A549 (cell line): ENCODE results near the gene ALG11. TPM values are rescaled to one million over a fixed set of nuclear protein-coding genes. Genes with fewer than 3 reads are reported as not detected.

ENCODE experiments used
- ATAC-seq, 2 experiments: fragments of 200-7000 bp in 1 of 2; fragments of >200 bp in 1 of 2; cut with Nextera tagmentation in 1 of 2; cut with Tn5 transposase in 1 of 2; 3 replicates each; pipeline versions ENCODE4 v1.8.0 to v1.9.1; 2018 to 2020; ENCODE audit warnings: mild to moderate bottlenecking in 1 of 2, moderate library complexity in 1 of 2
- CTCF ChIA-PET: fragments of 300-600 bp; sonication (Branson Sonifier 250); formaldehyde crosslinking; extraction: SDS; loops from one replicate; lab custom pipeline; 2021; ENCODE audit warnings: antibody characterized with exemption, inconsistent platforms; lab: Yijun Ruan, JAX
- POLR2A ChIA-PET: fragments of 350-600 bp; formaldehyde crosslinking; extraction: SDS; loops from one replicate; lab custom pipeline; 2021; ENCODE audit warnings: antibody characterized with exemption, inconsistent platforms; lab: Yijun Ruan, JAX
- DNase-seq, 2 experiments: peaks; one replicate each; pipeline versions ENCODE4 v3.0.0 to v3.0.0-alpha.2; 2011 to 2016; ENCODE audit warnings: low read depth in 1 of 2, low spot score in 1 of 2
- FAIRE-seq: peaks from 2 replicates; lab custom pipeline; 2011; peaks lifted over from hg19 to GRCh38; lab: Jason Lieb, UNC
- H3K27ac ChIP-seq, 2 experiments: fragments of >200 bp; sonication (Bioruptor Twin); formaldehyde crosslinking; 3 replicates each; pipeline ENCODE4 v1.5.1; 2016 to 2017
- H3K4me1 ChIP-seq: fragments of >200 bp; sonication (Bioruptor Twin); formaldehyde crosslinking; 3 replicates; pipeline ENCODE4 v1.6.1; 2016
- H3K4me2 ChIP-seq: fragments of >200 bp; sonication (Bioruptor Twin); formaldehyde crosslinking; 3 replicates; pipeline ENCODE4 v1.6.1; 2016
- H3K4me3 ChIP-seq: fragments of >200 bp; sonication (Bioruptor Twin); formaldehyde crosslinking; 3 replicates; pipeline ENCODE4 v1.5.1; 2016
- H3K9me3 ChIP-seq: fragments of >200 bp; sonication (Bioruptor Twin); formaldehyde crosslinking; 3 replicates; pipeline ENCODE4 v1.6.1; 2016
- BHLHE40 ChIP-seq: IDR thresholded peaks from 2 replicates; pipeline ENCODE4 v1.6.1; 2012; ENCODE audit warnings: low read depth, low read length, inconsistent platforms
- CEBPB ChIP-seq, 2 experiments: fragments of >200 bp in 1 of 2; sonication (Bioruptor Twin) in 1 of 2; formaldehyde crosslinking in 1 of 2; IDR thresholded peaks; 2 replicates each; pipeline ENCODE4 v1.6.1; 2012 to 2016
- CHD4 ChIP-seq: fragments of 200-600 bp; sonication (generic); IDR thresholded peaks from 2 replicates; pipeline ENCODE4 v1.6.1; 2016; ENCODE audit warnings: antibody characterized with exemption, mild to moderate bottlenecking, borderline replicate concordance
- EHMT2 ChIP-seq: fragments of 200-600 bp; sonication (generic); IDR thresholded peaks from 2 replicates; pipeline ENCODE4 v1.6.1; 2016; ENCODE audit warnings: antibody characterized with exemption, low read depth, mild to moderate bottlenecking, moderate library complexity
- FOSL2 ChIP-seq, 2 experiments: fragments of 450-650 bp in 1 of 2; fragments of >200 bp in 1 of 2; sonication (Bioruptor Twin) in 1 of 2; formaldehyde crosslinking; IDR thresholded peaks; 2 replicates each; pipeline versions ENCODE4 v1.5.0 to v1.6.1; 2016 to 2020; ENCODE audit warnings: mild to moderate bottlenecking in 1 of 2, moderate library complexity in 1 of 2
- FOXS1 ChIP-seq: fragments of 250-450 bp; sonication (Bioruptor Pico); IDR thresholded peaks from 2 replicates; pipeline ENCODE4 v1.5.0; 2020; ENCODE audit warnings: mild to moderate bottlenecking, moderate library complexity
- GATA3 ChIP-seq: IDR thresholded peaks from 2 replicates; pipeline ENCODE4 v1.6.1; 2012; ENCODE audit warnings: borderline replicate concordance
- JUNB ChIP-seq: fragments of >200 bp; sonication (Bioruptor Twin); formaldehyde crosslinking; IDR thresholded peaks from 2 replicates; pipeline ENCODE4 v1.6.1; 2016
- KDM5A ChIP-seq: fragments of 200-600 bp; sonication (generic); IDR thresholded peaks from 2 replicates; pipeline ENCODE4 v1.6.1; 2016; ENCODE audit warnings: antibody characterized with exemption, mild to moderate bottlenecking
- MAZ ChIP-seq: fragments of 150-350 bp; IDR thresholded peaks from 2 replicates; pipeline ENCODE4 v1.6.1; 2014; ENCODE audit warnings: antibody characterized with exemption, low read depth, low read length, borderline replicate concordance
- MYC ChIP-seq: IDR thresholded peaks from 2 replicates; pipeline ENCODE4 v1.6.1; 2012; ENCODE audit warnings: mild to moderate bottlenecking, inconsistent platforms, low read length, improper control_type of control experiment, borderline replicate concordance
- NFE2L2 ChIP-seq: fragments of 150-350 bp; conservative IDR thresholded peaks from 2 replicates; pipeline ENCODE4 v1.6.1; 2014; ENCODE audit warnings: low read length
- NPAS2 ChIP-seq: fragments of 250-450 bp; sonication (Bioruptor Pico); IDR thresholded peaks from 2 replicates; pipeline ENCODE4 v1.8.0; 2022; ENCODE audit warnings: mild to moderate bottlenecking, moderate library complexity, borderline replicate concordance
- POLR2A ChIP-seq: IDR thresholded peaks from 2 replicates; pipeline ENCODE4 v1.6.1; 2012; ENCODE audit warnings: mild to moderate bottlenecking, low read length
- RARB ChIP-seq: fragments of 250-450 bp; sonication (Bioruptor Pico); IDR thresholded peaks from 2 replicates; pipeline ENCODE4 v1.8.0; 2021; ENCODE audit warnings: mild to moderate bottlenecking, moderate library complexity
- RCOR1 ChIP-seq: fragments of 150-350 bp; IDR thresholded peaks from 2 replicates; pipeline ENCODE4 v1.6.1; 2014; ENCODE audit warnings: antibody characterized with exemption, low read length, low read depth
- TFCP2L1 ChIP-seq: fragments of 250-450 bp; sonication (Bioruptor Pico); IDR thresholded peaks from 2 replicates; pipeline ENCODE4 v1.5.0; 2021; ENCODE audit warnings: mild to moderate bottlenecking
- ZC3H11A ChIP-seq: fragments of 450-650 bp; IDR thresholded peaks from 2 replicates; pipeline ENCODE4 v1.6.1; 2014; ENCODE audit warnings: antibody characterized with exemption, mild to moderate bottlenecking
- ZFP36 ChIP-seq: fragments of 450-650 bp; IDR thresholded peaks from 2 replicates; pipeline ENCODE4 v1.6.1; 2014; ENCODE audit warnings: borderline replicate concordance; ENCODE audit not compliant: partially characterized antibody
- WGBS: methylation state at CpG from one replicate; pipeline ENCODE4 v1.1.6; 2017; ENCODE audit errors: missing lambda C conversion rate; 5-methylcytosine and 5-hydroxymethylcytosine counted together
- polyA plus RNA-seq, 4 experiments: library from polyadenylated mRNA; depleted of rRNA in 3 of 4; stranded (reverse); fragments of >200 nt; fragmentation: RNase III in 1 of 4; extraction: RNeasy Plus Mini Kit Qiagen cat#74134 plus additional on column Dnase treatment in 1 of 4; gene quantifications; 2 replicates in 3 of 4; 3 replicates in 1 of 4; pipeline ENCODE4 v1.2.3, GENCODE V29; 2011 to 2017
- TF ChIP-seq, protein P1 (sequence below): fragments of 250-450 bp; sonication (Bioruptor Pico); IDR thresholded peaks from 2 replicates; pipeline ENCODE4 v1.5.0; 2021; ENCODE audit warnings: mild to moderate bottlenecking, moderate library complexity, borderline replicate concordance
- TF ChIP-seq, protein P2 (sequence below): fragments of 250-450 bp; sonication (Bioruptor Pico); IDR thresholded peaks from 2 replicates; pipeline ENCODE4 v1.5.0; 2020; ENCODE audit warnings: low read depth, mild to moderate bottlenecking, moderate library complexity
- TF ChIP-seq, protein P3 (sequence below): IDR thresholded peaks from 2 replicates; pipeline ENCODE4 v1.6.1; 2012
- TF ChIP-seq, protein P4 (sequence below): fragments of 450-650 bp; IDR thresholded peaks from 2 replicates; pipeline ENCODE4 v1.6.1; 2014; ENCODE audit warnings: antibody characterized with exemption

ALG11 gene
- polyA plus RNA-seq, 2 of the 4 experiments (the other 2 are of a cell fraction) = 17.2 to 17.4 TPM

DNA sequence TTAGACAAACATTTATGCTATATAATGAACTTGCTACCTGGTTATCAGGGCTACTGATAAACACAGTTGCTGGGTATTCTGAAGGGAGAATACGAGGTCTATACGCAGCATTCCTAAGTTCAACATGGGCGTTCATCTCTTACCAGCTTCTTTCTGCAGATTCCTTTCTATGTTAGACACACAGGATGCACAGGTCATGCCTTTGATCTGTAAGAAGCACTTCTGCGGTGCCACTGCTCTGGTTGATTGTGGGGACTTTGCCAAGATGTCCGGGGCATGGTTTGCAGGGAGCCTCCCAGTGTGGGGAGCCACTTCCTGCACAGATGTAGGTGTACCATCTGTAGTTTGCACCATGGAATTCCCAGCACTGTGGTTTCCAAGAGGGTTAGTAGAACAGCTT lies 41.8 kb upstream of the ALG11 start:
- H3K4me3 ChIP-seq = no peak overlapping the region
- H3K4me2 ChIP-seq = no peak overlapping the region
- TF ChIP-seq JUNB (no peak), BHLHE40 (no peak), RCOR1 (no peak), MAZ (no peak), ZC3H11A (no peak), GATA3 (no peak), FOXS1 (CRISPR knock-in tag) (no peak), NPAS2 (CRISPR knock-in tag) (no peak)
- TF ChIP-seq, protein P1, sequence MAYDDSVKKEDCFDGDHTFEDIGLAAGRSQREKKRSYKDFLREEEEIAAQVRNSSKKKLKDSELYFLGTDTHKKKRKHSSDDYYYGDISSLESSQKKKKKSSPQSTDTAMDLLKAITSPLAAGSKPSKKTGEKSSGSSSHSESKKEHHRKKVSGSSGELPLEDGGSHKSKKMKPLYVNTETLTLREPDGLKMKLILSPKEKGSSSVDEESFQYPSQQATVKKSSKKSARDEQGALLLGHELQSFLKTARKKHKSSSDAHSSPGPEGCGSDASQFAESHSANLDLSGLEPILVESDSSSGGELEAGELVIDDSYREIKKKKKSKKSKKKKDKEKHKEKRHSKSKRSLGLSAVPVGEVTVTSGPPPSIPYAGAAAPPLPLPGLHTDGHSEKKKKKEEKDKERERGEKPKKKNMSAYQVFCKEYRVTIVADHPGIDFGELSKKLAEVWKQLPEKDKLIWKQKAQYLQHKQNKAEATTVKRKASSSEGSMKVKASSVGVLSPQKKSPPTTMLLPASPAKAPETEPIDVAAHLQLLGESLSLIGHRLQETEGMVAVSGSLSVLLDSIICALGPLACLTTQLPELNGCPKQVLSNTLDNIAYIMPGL (CRISPR knock-in tag) = no peak
- DNase-seq = no peak
- no peak overlapping the region for H3K27ac ChIP-seq
- FAIRE-seq = no peak
- no peaks in the 10 kb centered on the region for H3K4me1 ChIP-seq
- no peak for ATAC-seq
- ChIA-PET POLR2A (no interaction called here), CTCF (no interaction called here)
- WGBS = 63% methylated on average over 5 of the region's 5 CpGs
- H3K9me3 ChIP-seq = no peaks in the 10 kb centered on the region

DNA sequence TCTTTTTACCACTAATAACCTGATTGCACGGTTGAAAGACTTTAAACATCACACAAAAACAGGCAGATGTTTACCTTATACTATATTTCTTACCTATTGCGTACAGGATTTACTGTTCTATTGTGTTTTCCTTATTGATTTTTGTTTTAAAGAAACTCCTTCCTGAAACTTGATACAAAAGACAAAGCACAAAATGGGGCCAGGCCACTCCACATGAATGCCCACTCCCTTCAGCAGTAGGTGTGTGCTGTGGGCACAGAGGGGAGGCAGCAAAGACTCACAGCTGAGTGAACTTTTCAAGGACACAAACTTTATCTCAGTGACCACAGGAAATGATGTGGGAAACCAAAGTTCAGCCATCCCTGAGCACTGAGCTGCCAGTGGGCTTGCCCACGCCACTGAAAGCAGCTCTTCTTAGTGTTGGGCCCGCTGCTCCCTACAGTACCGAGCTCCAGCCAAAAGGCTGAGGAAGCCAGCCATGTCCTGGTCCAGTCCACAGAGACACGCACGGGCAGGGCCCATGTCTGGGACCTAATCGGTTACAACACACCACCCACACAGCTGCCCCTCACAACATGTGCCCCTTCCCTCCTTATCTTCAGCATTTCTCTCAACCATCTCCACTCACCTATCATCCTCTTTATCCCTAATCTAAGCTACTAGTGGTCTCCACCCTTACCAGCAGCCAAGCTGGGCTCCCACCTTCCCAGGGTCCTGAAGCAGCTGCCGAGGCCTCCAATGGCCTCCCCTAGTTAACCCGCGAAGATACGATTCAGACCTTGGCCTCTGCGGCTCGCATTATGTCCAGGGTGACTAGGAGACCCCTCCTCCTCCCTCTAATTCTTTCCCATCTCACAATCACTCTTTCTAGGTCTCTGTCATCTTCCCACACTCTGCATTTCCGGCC lies 40.4 kb upstream of the ALG11 start:
- Histone ChIP-seq H3K4me1 (no peaks in the 10 kb centered on the region), H3K9me3 (no peaks in the 10 kb centered on the region), H3K27ac (no peak overlapping the region), H3K4me2 (no peak overlapping the region), H3K4me3 (no peak overlapping the region)
- POLR2A ChIA-PET = no interaction called here
- 87% methylated on average over 14 of the region's 15 CpGs for WGBS
- DNase-seq = no peak
- CTCF ChIA-PET = no interaction called here
- no peak for FAIRE-seq
- no peak for ATAC-seq
- TF ChIP-seq RARB (CRISPR knock-in tag) (no peak), CHD4 (no peak)
- TF ChIP-seq, protein P2, sequence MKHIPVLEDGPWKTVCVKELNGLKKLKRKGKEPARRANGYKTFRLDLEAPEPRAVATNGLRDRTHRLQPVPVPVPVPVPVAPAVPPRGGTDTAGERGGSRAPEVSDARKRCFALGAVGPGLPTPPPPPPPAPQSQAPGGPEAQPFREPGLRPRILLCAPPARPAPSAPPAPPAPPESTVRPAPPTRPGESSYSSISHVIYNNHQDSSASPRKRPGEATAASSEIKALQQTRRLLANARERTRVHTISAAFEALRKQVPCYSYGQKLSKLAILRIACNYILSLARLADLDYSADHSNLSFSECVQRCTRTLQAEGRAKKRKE (CRISPR knock-in tag) = no peak

DNA sequence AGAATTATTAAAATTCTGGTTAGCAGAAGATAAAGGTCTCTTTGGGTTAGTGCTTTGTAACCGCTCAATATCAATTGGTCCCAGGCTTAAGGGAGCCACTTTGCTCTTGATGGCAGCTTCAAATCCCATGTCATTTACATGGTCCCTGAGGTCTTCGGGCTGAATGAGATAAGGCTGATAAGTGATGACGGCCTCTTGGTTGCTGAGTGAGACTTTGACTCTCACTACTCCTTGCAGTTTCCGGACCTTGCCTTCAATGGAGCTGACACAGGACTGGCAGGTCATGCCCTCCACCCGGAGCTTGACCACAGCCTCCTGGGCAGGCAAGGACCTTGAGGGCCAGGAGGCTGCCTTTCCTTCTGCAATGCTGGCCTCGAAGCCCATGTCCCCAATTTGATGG lies 37.7 kb upstream of the ALG11 start:
- ATAC-seq (no peak), FAIRE-seq (no peak), DNase-seq (no peak)
- Histone ChIP-seq H3K4me1 (no peaks in the 10 kb centered on the region), H3K27ac (no peak overlapping the region), H3K4me2 (no peak overlapping the region), H3K9me3 (no peaks in the 10 kb centered on the region), H3K4me3 (no peak overlapping the region)
- TF ChIP-seq MAZ = no peak
- TF ChIP-seq POLR2A = no peak
- TF ChIP-seq, protein P3, sequence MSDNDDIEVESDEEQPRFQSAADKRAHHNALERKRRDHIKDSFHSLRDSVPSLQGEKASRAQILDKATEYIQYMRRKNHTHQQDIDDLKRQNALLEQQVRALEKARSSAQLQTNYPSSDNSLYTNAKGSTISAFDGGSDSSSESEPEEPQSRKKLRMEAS = no peak
- no peak for TF ChIP-seq NPAS2 (CRISPR knock-in tag)
- no peak for TF ChIP-seq KDM5A
- TF ChIP-seq NFE2L2 = no peak
- TF ChIP-seq FOXS1 (CRISPR knock-in tag) = no peak
- no peak for TF ChIP-seq JUNB
- TF ChIP-seq, protein P4, sequence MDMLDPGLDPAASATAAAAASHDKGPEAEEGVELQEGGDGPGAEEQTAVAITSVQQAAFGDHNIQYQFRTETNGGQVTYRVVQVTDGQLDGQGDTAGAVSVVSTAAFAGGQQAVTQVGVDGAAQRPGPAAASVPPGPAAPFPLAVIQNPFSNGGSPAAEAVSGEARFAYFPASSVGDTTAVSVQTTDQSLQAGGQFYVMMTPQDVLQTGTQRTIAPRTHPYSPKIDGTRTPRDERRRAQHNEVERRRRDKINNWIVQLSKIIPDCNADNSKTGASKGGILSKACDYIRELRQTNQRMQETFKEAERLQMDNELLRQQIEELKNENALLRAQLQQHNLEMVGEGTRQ = no peak
- no peak for TF ChIP-seq TFCP2L1
- no peak for TF ChIP-seq EHMT2
- no peak for TF ChIP-seq GATA3
- TF ChIP-seq ZFP36 = no peak
- no peak for TF ChIP-seq MYC
- TF ChIP-seq, protein P1 (CRISPR knock-in tag) = no peak
- TF ChIP-seq FOSL2 (IDR thresholded peaks at IDR 0.05) = no peak
- no peak for TF ChIP-seq FOSL2 (CRISPR knock-in tag; IDR thresholded peaks at IDR 0.05)
- no peak for TF ChIP-seq CEBPB (IDR thresholded peaks at IDR 0.05)
- CTCF ChIA-PET = no interaction called here
- POLR2A ChIA-PET = no interaction called here
- 65% methylated on average over 6 of the region's 6 CpGs for WGBS
